Type B pancreatic cell (in vitro differentiated cells): ENCODE measurements around the gene ATG7. TPM values are rescaled to one million over a fixed set of nuclear protein-coding genes. Genes with fewer than 3 reads are reported as not detected.
"Not testable (repeated sequence)": the region's sequence is repeated elsewhere in the genome, so short reads cannot be mapped to it uniquely, and the experiment has no call there.

Experiments
- DNase-seq: peaks from one replicate; pipeline ENCODE4 v3.0.0; 2021; ENCODE audit warnings: mixed read lengths; ENCODE audit not compliant: unreplicated experiment; ENCODE audit errors: extremely low spot score
- H3K27ac Mint-ChIP-seq: 2 replicates; pipeline ENCODE4 v1.8.0; 2021; ENCODE audit warnings: mild to moderate bottlenecking, mixed read lengths
- H3K27me3 Mint-ChIP-seq: 2 replicates; pipeline ENCODE4 v1.8.0; 2021; ENCODE audit warnings: mixed read lengths
- H3K36me3 Mint-ChIP-seq: 2 replicates; pipeline ENCODE4 v1.8.0; 2021; ENCODE audit warnings: mixed read lengths
- H3K4me1 Mint-ChIP-seq: one replicate; pipeline ENCODE4 v1.8.0; 2021; ENCODE audit warnings: mixed read lengths; ENCODE audit not compliant: unreplicated experiment
- H3K4me3 Mint-ChIP-seq: 2 replicates; pipeline ENCODE4 v1.8.0; 2021; ENCODE audit warnings: mild to moderate bottlenecking, mixed read lengths
- H3K9me3 Mint-ChIP-seq: 2 replicates; pipeline ENCODE4 v1.8.0; 2021; ENCODE audit warnings: mixed read lengths
- CTCF ChIP-seq: fragments of 200-600 bp; sonication (generic); conservative IDR thresholded peaks from 2 replicates; pipeline ENCODE4 v1.5.0; 2021; ENCODE audit warnings: antibody characterized with exemption, mild to moderate bottlenecking
- total RNA-seq: library from RNA; stranded (reverse); gene quantifications from 2 replicates; pipeline ENCODE4 v1.2.1, GENCODE V29; 2021; ENCODE audit warnings: low replicate concordance

The ATG7 gene
- total RNA-seq, 1 donor from 2014 or later: 32.4 TPM

- Mint-ChIP-seq H3K36me3 (peaks cover 11% of the 10 kb centered on the region), H3K4me1 (peaks cover 9% of the 10 kb centered on the region), H3K27me3 (no peaks in the 10 kb centered on the region), H3K4me3 (no peak overlapping the region), H3K27ac (no peak overlapping the region), H3K9me3 (no peaks in the 10 kb centered on the region)
- no peak for DNase-seq
- no peak for TF ChIP-seq CTCF
Observed at GRCh38 chr3:11401434-11401833, 129.2 kb downstream of the ATG7 start.

GRCh38 chr3:11405323-11405722, 133.1 kb downstream of the ATG7 start:
- no peak for DNase-seq
- H3K27me3 Mint-ChIP-seq: no peaks in the 10 kb centered on the region
- TF ChIP-seq CTCF: no peak
- H3K27ac Mint-ChIP-seq: no peak overlapping the region
- H3K9me3 Mint-ChIP-seq: peaks cover 12% of the 10 kb centered on the region
- H3K4me1 Mint-ChIP-seq: peaks cover 9% of the 10 kb centered on the region
- H3K4me3 Mint-ChIP-seq: no peak overlapping the region
- H3K36me3 Mint-ChIP-seq: peaks cover 37% of the 10 kb centered on the region

- TF ChIP-seq CTCF: no peak
- H3K4me1 Mint-ChIP-seq: no peaks in the 10 kb centered on the region
- H3K9me3 Mint-ChIP-seq: peaks cover 12% of the 10 kb centered on the region
- no peak overlapping the region for H3K4me3 Mint-ChIP-seq
- no peak overlapping the region for H3K27ac Mint-ChIP-seq
- H3K36me3 Mint-ChIP-seq: peaks cover 40% of the 10 kb centered on the region
- no peak for DNase-seq
- no peaks in the 10 kb centered on the region for H3K27me3 Mint-ChIP-seq
Observed at GRCh38 chr3:11407644-11408043, 135.4 kb downstream of the ATG7 start.

- H3K9me3 Mint-ChIP-seq: peaks cover 12% of the 10 kb centered on the region
- H3K36me3 Mint-ChIP-seq: peaks cover 36% of the 10 kb centered on the region
- not testable (repeated sequence) for H3K4me3 Mint-ChIP-seq, H3K27ac Mint-ChIP-seq, H3K27me3 Mint-ChIP-seq, DNase-seq, H3K4me1 Mint-ChIP-seq
Observed at GRCh38 chr3:11408324-11408859, 136.2 kb downstream of the ATG7 start.

GRCh38 chr3:11410564-11410963, 138.4 kb downstream of the ATG7 start:
- peaks cover 19% of the 10 kb centered on the region for H3K9me3 Mint-ChIP-seq
- peaks cover 39% of the 10 kb centered on the region for H3K36me3 Mint-ChIP-seq
- no peak overlapping the region for H3K4me3 Mint-ChIP-seq

GRCh38 chr3:11411956-11412355, 139.8 kb downstream of the ATG7 start:
- Mint-ChIP-seq H3K4me1 (peaks cover 5% of the 10 kb centered on the region), H3K27ac (no peak overlapping the region), H3K27me3 (no peaks in the 10 kb centered on the region), H3K9me3 (peaks cover 19% of the 10 kb centered on the region), H3K4me3 (no peak overlapping the region), H3K36me3 (peaks cover 31% of the 10 kb centered on the region)
- no peak for TF ChIP-seq CTCF
- no peak for DNase-seq

More at GRCh38 chr3:11410564-11410963, 138.4 kb downstream of the ATG7 start:
- Mint-ChIP-seq H3K27ac (no peak overlapping the region), H3K4me1 (peaks cover 5% of the 10 kb centered on the region), H3K27me3 (no peaks in the 10 kb centered on the region)
- TF ChIP-seq CTCF: no peak
- DNase-seq: no peak
